DMS153 (cell line): ENCODE results near the gene DAP3.

Experiments
- DNase-seq: peaks from one replicate; lab custom pipeline; 2025; lab: John Stamatoyannopoulos, UW

The DAP3 gene

GRCh38 chr1:155776414-155776813, 87.5 kb downstream of the DAP3 start:
- DNase-seq, result no peak

GRCh38 chr1:155777582-155777981, 88.7 kb downstream of the DAP3 start:
- no peak for DNase-seq
